ENCODE results near the gene OSBPL2. TPM values are rescaled to one million over a fixed set of nuclear protein-coding genes. Genes with fewer than 3 reads are reported as not detected.

The OSBPL2 gene
- total RNA-seq, 1 experiment from 2014 or later: 41.4 TPM

- BruUV-seq (replicated peaks): no TSS peak
- Histone ChIP-seq H3K27me3 (ENCODE audit: control insufficient read depth, insufficient read depth, low read length) (no peaks in the 10 kb centered on the region), H3K9me3 (ENCODE audit: control insufficient read depth, insufficient read depth, low read depth, low read length) (no peaks in the 10 kb centered on the region), H3K36me3 (ENCODE audit: control insufficient read depth, insufficient read depth, low read length) (peaks cover 14% of the 10 kb centered on the region), H3K4me1 (ENCODE audit: control insufficient read depth, insufficient read depth, low read length) (no peaks in the 10 kb centered on the region; the same call in 1 of the 2 replicates), H3K27ac (ENCODE audit: low read length) (no peak overlapping the region; the same call in 1 of the 2 replicates), H3K4me3 (ENCODE audit: low read depth in 2 of 2, low read length in 2 of 2) (no peak overlapping the region)
- intact Hi-C loops (cut with micrococcal nuclease; ENCODE audit: unreplicated experiment) (no loop called here), in situ Hi-C loops (cut with HindIII; ENCODE audit: low pct_unique_long_range_greater_than_20kb, low sequenced_read_pairs) (no loop called here)
- ATAC-seq: no peak
- ChIA-PET POLR2A (no interaction called here), CTCF (no interaction called here)
- TF ChIP-seq CTCF (IDR thresholded peaks at IDR 0.05): no peak
- TF ChIP-seq TCF7L2 (IDR thresholded peaks at IDR 0.05; ENCODE audit: low read depth, low read length): no peak
- no peak for TF ChIP-seq REST (IDR thresholded peaks at IDR 0.05; ENCODE audit: insufficient read depth in 1 of 2, low read depth in 2 of 2, low read length in 1 of 2)
- TF ChIP-seq SIN3A (IDR thresholded peaks at IDR 0.05; ENCODE audit: borderline replicate concordance, insufficient read depth, low read depth, low read length): no peak
- DNase-seq (ENCODE audit: low read depth, low spot score): no peak
Measured at GRCh38 chr20:62316331-62317166, 78.2 kb downstream of the OSBPL2 start.

GRCh38 chr20:62317167-62317655, 78.9 kb downstream of the OSBPL2 start:
- ChIA-PET CTCF (no interaction called here), POLR2A (no interaction called here)
- intact Hi-C loops (cut with micrococcal nuclease; ENCODE audit: unreplicated experiment) (no loop called here), in situ Hi-C loops (cut with HindIII; ENCODE audit: low pct_unique_long_range_greater_than_20kb, low sequenced_read_pairs) (no loop called here)
- no peaks in the 10 kb centered on the region; the same call in 1 of the 2 replicates for H3K4me1 ChIP-seq (ENCODE audit: control insufficient read depth, insufficient read depth, low read length)
- no peaks in the 10 kb centered on the region for H3K9me3 ChIP-seq (ENCODE audit: control insufficient read depth, insufficient read depth, low read depth, low read length)
- H3K27me3 ChIP-seq (ENCODE audit: control insufficient read depth, insufficient read depth, low read length): no peaks in the 10 kb centered on the region
- H3K27ac ChIP-seq (ENCODE audit: low read length): no peak overlapping the region
- BruUV-seq (replicated peaks): no TSS peak
- peaks cover 13% of the 10 kb centered on the region for H3K36me3 ChIP-seq (ENCODE audit: control insufficient read depth, insufficient read depth, low read length)
- no peak for DNase-seq (ENCODE audit: low read depth, low spot score)
- TF ChIP-seq CTCF (IDR thresholded peaks at IDR 0.05): no peak
- no peak for ATAC-seq
- H3K4me3 ChIP-seq (ENCODE audit: low read depth in 2 of 2, low read length in 2 of 2): no peak overlapping the region
